GM04503 (cell line): ENCODE results near the gene TTLL5.

Source experiments
- DNase-seq: peaks from one replicate; pipeline ENCODE4 v3.0.0-alpha.2; 2012; ENCODE audit warnings: low read depth

TTLL5 gene

DNA sequence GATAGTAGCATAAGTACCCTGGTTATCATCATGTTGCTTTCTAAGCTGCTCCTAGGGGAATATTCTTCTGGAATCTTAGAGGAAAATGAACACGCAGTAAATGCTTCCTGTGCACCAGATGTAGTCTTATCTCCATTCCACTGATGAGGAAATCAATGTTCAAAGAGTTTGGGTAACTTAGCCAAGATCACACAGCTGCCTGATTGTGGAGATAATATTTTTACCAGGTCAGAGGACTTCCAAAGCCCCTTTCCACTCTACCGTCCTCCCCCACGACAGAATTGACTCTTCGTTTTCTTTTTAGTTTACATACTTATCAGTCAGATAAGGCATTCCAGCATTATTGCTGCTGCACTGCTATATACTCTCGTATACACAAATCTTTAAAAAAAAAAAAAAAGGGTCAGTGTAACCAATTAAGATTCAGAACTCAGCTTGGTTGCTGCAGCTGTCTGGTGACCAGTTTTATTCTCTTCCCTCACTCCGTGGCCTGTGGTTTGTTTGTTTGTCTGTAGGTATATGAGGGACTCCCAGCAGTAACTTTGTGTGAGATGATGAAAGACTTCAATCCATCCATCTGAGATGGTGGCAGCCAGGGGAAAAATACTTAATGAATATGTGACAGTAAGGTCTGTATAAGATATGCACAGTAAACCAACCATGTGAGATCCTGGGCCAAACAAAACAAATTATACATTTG is 210.3 kb downstream of the TTLL5 start:
- DNase-seq, result no peak

- DNase-seq, result no peak
Measured at GRCh38 chr14:75875958-75876357, 214.9 kb downstream of the TTLL5 start.

DNA sequence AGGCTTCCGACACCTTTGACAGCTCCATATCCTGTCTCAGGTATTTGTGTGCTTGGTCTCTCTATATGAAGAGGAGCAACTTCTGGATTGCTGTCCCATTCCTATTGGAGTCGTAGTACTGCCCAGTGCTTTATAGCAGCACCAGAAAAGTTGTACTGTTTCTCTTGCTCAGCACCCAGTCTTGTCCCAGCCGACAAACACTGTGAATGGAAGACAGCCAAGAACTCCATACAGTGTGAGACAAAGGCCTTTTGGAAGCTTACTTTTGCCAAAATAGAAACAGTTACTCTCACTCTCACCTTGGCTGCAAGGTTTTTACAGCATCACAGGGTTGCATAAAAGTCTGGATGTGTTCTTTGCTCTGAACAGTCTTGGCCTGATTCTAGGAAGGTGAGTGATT is 215.5 kb downstream of the TTLL5 start:
- no peak for DNase-seq

- no peak for DNase-seq
Measured at GRCh38 chr14:75877292-75877691, 216.2 kb downstream of the TTLL5 start.

DNA sequence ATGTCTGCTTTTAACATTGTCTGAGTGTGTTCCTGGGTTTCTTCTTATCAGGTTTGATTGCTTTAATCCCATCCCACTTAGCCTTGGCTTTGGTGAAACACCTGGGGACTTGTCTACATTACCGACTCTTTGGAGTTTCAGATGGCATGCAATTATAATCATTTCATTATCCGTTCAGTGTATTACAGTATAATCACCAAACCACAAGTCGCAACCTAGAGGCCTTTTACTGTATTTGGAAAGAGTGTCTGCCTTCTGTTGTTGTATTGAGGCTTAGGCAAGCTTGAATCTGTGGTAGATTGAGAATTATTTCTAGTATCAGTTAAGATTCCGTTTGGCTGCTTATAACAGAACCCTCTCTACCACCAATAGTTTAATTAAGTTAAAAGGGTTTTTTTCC is 216.8 kb downstream of the TTLL5 start:
- DNase-seq, result no peak

DNA sequence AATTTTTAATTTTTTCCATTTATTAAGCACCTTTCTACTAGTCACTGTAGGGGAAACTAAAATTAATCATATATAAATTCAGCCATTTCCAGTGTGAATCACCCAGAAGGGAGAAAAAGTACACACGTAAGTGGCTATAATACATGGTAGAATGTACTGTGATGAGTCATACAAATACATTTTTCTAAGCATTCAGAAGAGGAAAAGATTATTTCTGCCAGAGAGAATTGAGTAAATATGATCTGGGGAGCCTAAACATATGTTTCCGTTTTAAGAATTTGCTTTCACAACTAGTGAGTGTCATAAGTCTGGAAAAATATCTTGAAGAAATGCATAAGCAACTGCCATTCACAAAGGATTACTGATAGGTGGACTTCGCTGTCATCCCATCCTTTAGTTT is 218.0 kb downstream of the TTLL5 start:
- no peak for DNase-seq

DNA sequence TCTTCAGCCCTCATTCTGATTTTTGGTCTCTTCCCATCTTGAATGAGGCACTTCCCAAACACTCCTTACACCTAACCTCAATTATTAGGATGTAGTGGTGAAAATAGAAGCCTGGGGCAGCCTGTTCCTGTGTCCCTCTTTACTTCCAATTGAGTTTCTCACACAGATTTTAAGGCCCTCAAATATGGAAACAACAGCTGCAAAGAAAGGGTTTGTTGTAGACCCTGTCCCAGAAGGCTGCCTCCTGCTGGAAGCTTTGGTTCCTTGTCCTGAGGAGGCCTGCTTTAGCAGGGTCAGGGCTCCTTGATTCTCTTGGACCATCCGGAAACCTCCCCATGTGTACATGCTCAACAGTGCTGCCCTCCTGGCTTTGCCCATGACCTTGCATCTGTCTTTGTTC is 219.5 kb downstream of the TTLL5 start:
- no peak for DNase-seq

GRCh38 chr14:75881994-75882393 is 220.9 kb downstream of the TTLL5 start:
- no peak for DNase-seq

GRCh38 chr14:75884198-75884611 is 223.2 kb downstream of the TTLL5 start:
- peak; percentile 79 for DNase-seq

GRCh38 chr14:75885829-75886228 is 224.8 kb downstream of the TTLL5 start:
- DNase-seq, result peak; percentile 85

DNA sequence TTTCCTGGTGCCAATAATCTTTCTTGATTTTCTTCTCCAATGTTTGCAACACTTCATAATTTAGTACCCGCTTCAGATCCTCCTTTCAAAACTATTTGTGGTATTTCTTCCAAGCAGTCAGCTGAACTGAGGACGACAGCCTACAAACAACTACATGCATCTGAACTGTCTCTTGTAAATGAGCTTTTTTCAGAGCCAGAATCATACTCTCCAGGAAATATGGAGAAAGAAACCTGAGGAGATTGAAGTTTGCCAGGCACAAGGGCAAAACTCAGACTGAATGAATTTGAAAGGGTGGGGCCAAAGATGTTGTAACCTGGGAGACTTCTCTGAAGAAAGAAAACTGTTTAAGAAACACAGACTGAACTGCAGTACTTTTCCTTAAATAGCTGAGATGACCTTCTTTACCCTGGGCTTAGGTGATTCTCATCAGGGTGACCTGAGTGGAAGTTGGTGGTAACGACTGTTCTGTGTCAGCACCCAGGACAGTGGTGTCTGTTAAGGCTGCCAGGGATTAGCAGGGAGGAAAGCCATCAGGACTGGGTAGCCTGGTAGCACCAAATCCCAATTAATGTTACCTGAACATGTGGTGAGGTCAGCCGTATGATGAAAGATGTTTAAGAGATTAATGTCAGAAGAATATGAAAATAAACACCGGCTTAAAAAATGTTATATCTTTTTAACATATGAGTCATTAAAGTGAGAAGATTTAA is 225.7 kb downstream of the TTLL5 start:
- no peak for DNase-seq

DNA sequence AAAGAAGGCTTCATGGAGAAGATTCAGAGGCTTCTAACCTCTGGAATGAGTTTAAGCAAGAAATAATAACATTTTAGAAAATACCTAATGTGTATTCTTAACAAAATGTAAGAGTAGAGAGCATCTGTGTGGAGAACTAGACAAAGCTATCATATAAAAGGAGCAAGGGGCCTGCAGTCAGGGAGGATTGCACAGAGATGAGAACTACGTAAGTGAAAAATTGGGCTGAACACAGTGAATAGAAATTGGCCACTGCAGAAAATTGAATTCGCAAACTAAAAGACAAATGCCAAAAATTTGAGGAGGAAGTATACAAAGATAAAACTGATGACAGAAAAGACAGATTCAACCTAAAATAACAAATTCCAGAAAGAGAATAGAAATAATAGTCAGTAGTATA is 227.9 kb downstream of the TTLL5 start:
- no peak for DNase-seq

- DNase-seq, result no peak
Measured at GRCh38 chr14:75896341-75896740, 235.3 kb downstream of the TTLL5 start.

- DNase-seq, result no peak
Measured at GRCh38 chr14:75904311-75904710, 243.3 kb downstream of the TTLL5 start.

GRCh38 chr14:75905147-75905904 is 244.3 kb downstream of the TTLL5 start:
- DNase-seq, result no peak

DNA sequence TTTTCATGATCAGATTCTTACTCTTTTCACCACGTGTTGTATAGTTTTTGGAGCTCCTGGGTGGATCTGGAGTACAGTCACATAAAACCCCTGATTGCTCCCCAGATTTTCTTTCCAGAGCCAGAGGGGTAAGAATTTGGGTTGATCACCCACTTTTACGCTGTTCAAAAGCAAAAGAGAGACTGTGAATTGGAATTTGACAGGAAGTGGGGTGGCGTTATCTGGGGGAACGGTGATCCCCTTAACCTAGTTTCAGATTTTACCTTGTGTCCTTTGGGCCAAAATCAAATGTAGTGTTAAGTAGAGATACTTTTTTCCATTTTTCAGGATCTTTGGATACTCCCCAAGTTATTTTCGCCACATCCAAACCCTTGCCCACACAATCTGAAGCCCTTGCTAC is 245.2 kb downstream of the TTLL5 start:
- no peak for DNase-seq

DNA sequence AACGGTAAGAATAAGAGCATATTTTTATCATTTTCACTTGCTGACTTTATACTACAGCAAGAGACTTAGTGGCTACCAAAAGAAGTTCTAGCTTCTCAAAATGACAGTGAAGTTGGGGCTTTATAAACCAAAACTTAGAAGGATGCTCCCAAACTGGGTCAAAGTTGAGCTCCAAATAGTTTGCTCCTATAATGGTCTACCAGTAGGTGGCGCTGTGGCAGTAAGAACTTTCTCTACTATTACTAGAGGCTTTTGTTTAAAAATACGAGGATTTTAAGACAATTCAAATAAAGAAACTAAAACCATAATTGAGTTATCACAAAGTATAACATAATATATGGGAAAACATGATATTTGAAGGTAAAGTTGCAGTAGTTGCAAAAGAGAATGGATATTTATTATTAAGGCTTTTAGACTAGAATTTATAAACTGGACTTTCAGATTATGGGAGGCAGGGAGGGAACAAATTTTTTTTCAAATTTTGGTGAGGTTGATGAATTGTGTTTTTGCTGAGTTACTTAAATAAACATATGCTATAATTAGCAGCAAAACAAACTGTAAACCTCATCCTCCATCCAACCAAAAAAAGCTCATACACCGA is 245.7 kb downstream of the TTLL5 start:
- no peak for DNase-seq

GRCh38 chr14:75907756-75908359 is 246.8 kb downstream of the TTLL5 start:
- no peak for DNase-seq

DNA sequence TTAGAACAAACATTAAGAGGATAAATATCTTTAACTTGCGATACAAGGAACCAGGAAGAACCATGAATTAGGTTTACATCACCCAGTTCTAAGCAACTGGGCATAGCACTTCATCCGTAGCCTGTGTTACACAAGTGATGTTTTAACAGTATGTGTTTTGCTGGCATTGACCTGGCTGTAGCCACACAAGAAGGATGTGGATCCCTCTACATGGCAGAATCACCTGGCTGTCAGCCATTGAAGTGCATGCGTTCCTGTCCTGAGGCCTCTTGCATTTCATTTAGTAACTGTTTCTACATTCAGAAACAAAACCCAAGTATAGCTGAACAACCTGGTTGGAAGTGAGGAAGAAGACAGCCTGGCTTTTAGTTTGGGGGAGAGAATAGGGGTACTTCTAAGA is 248.6 kb downstream of the TTLL5 start:
- DNase-seq, result no peak

GRCh38 chr14:75910048-75910447 is 249.0 kb downstream of the TTLL5 start:
- DNase-seq, result no peak

DNA sequence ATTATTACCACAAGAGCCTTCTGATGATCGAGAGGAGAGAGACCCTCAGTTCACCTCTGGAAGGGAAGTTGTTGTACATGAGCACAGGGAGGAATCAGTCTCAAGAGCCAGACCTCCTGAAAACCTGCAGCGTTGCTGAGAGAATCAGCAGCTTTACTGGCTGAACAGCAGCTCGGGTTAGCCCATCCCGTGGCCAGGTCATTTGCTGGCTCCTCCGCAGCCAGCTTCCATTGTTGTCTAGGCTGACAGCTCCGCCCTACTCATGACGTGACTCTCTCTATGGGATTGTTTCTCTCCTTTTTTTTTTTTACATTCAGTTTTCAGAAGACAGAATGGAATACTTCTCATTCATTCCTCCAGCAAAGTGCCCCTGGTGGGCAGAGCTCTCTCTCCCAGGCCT is 250.8 kb downstream of the TTLL5 start:
- DNase-seq, result no peak

DNA sequence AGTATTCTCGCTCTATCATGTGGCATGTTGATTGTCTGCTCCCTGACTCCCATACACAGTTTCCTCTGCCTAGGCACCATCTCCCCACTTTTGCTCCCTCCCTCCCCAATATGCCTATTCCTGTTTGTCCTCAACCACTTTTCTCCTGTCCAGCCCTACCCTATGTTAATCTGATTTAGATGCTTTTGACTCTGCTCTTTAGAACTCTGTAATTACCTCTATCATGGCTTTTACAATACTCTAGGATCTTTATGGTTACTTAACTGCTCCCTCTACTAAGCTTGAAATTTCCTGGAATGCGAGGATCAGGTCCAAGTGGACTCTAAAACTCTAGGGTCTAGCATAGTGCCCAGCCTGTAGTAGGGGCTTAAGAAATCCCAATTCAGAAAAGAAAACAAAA is 252.1 kb downstream of the TTLL5 start:
- DNase-seq, result no peak
